SK-N-SH treated with all-trans-retinoic acid at 6 μM for 48 hours (cell line): ENCODE results near the gene MBLAC2.

ENCODE experiments used
- ESRRG ChIP-seq: fragments of 250-450 bp; sonication (Bioruptor Pico); IDR thresholded peaks from 2 replicates; pipeline ENCODE4 v1.6.1; 2021; ENCODE audit warnings: mild to moderate bottlenecking
- PPARA ChIP-seq: fragments of 250-450 bp; sonication (Bioruptor Pico); IDR thresholded peaks from 2 replicates; pipeline ENCODE4 v1.5.0; 2020; ENCODE audit warnings: mild to moderate bottlenecking, borderline replicate concordance
- SNAI2 ChIP-seq: fragments of 250-450 bp; sonication (Bioruptor Pico); IDR thresholded peaks from 2 replicates; pipeline ENCODE4 v1.5.0; 2020; ENCODE audit warnings: mild to moderate bottlenecking, moderate library complexity
- ZC3H10 ChIP-seq: fragments of 250-450 bp; sonication (Bioruptor Pico); IDR thresholded peaks from 2 replicates; pipeline ENCODE4 v1.5.1; 2021; ENCODE audit warnings: mild to moderate bottlenecking, moderate library complexity
- TF ChIP-seq, protein P1 (sequence below): fragments of 250-450 bp; sonication (Bioruptor Pico); IDR thresholded peaks from 2 replicates; pipeline ENCODE4 v1.8.0; 2020; ENCODE audit warnings: mild to moderate bottlenecking, moderate library complexity, borderline replicate concordance

- no peak for TF ChIP-seq ZC3H10
- no peak for TF ChIP-seq ESRRG (CRISPR knock-in tag)
- TF ChIP-seq SNAI2 (CRISPR knock-in tag): no peak
- no peak for TF ChIP-seq PPARA
- TF ChIP-seq, protein P1, sequence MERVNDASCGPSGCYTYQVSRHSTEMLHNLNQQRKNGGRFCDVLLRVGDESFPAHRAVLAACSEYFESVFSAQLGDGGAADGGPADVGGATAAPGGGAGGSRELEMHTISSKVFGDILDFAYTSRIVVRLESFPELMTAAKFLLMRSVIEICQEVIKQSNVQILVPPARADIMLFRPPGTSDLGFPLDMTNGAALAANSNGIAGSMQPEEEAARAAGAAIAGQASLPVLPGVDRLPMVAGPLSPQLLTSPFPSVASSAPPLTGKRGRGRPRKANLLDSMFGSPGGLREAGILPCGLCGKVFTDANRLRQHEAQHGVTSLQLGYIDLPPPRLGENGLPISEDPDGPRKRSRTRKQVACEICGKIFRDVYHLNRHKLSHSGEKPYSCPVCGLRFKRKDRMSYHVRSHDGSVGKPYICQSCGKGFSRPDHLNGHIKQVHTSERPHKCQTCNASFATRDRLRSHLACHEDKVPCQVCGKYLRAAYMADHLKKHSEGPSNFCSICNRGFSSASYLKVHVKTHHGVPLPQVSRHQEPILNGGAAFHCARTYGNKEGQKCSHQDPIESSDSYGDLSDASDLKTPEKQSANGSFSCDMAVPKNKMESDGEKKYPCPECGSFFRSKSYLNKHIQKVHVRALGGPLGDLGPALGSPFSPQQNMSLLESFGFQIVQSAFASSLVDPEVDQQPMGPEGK (CRISPR knock-in tag): no peak
Observed at GRCh38 chr5:90446961-90447360, 27.6 kb downstream of the MBLAC2 start.
